ENCODE data around the gene CTXN3.

- TF ChIP-seq CTCF (IDR thresholded peaks at IDR 0.05) (no peak), POLR2A (IDR thresholded peaks at IDR 0.05) (no peak)
Measured at GRCh38 chr5:127705120-127705892, 56.4 kb downstream of the CTXN3 start.

Measured in uterus (tissue), 2 donors.